NCI-H146 treated with DMSO at 0.1 percent for 48 hours (cell line): Measurements from ENCODE around the gene REPIN1.
"Not testable (repeated sequence)": the region's sequence is repeated elsewhere in the genome, so short reads cannot be mapped to it uniquely, and the experiment has no call there.

ENCODE experiments used
- DNase-seq: peaks from one replicate; lab custom pipeline; 2025; ENCODE audit not compliant: unreplicated experiment; lab: John Stamatoyannopoulos, UW

Gene REPIN1

DNA sequence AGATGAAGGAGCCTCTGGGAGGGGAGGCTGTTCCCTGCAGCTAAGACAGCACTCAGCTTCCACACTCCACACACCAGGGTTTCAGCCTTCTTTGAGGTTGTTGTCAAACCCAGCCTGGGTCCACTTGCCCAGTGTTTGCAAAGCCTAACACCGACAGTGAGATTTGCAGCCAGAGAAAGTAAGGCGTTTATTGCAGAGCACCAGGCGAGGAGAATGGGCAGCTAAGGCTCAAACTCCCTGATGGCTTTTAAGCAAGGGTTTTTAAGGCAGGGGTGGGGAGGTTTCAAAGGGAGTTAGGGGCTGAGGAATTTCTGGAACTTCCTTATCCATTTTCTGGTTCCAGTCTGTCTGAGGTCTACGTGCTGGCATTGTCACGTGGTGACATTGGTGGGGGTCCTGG is 5.8 kb downstream of the REPIN1 start:
- DNase-seq = no peak

DNA sequence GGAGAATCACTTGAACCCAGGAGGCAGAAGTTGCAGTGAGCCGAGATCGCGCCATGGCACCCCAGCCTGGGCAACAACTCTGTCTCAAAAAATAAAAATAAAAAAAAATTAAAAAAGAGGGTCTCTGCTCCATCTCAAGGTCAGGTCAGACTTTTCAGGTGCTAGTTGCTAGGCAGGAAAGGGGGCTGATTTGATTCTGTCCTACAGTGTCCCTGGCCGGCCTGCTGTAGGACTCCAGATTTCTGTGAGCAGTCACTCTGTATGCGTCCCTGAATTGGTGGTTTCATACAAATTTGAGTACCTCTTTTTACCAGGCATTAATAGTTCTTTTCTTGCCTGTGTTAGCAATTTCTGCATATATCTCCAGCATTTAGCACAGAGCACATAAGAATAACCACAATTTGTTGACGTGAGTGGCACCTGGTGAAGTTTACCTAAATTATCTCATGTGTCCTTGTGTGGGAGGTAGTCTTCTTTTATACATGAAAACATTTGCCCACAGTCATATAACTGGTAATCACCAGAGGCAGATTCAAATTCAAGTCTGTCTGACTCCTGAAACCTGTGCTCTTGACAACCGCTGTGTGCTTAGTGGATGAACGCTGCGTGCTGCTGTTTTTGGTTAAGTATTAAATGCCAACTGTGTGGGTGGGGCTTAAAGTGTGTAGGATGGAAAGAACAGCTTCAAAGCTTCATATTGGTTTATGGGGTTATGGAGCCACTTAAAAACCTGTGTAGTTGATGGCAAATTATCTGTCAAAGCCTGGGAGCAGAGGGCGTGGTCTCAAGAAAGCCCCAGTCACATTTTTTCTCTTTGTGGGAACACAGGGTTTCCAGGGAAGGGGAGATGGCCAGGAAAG is 7.3 kb downstream of the REPIN1 start:
- no peak for DNase-seq

DNA sequence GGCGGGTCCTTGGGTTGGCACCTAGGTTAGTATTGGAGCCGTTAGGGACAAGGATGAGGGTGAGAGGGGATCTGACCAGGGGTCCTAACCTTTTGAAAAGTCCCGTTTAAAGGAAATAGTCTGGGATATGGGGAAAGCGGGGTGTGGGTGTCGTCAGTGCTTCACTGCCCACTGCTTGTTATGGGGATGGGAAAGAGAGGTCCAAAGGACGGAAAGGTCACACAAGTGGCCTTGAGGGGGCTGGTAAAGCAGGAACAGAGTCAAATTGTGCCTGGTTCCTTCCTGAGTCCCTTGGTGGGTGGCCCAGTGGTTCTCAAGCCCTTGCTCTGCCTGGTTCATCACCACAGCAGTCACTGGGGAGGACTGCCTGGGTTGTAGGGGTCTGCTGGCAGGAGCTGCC is 7.9 kb downstream of the REPIN1 start:
- no peak for DNase-seq

DNA sequence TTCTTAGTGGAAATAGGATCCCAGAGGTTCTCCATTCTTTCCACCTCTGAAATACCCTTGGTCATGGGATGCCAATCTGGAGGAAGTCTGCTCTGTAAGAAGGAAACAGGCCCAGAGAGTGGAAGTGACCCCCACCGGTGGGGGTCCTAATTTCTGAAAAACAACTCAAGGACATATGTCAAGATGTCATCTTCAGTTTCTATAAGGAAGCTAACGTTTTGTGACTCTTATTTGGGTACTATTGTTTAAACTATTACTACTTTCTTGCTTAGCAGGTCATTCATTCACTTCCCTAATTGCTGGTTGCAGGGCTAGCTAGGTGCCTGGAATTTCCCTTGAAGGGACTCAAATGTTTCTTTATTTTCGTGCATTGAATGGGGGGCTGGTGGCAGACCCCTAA is 8.6 kb downstream of the REPIN1 start:
- no peak for DNase-seq

DNA sequence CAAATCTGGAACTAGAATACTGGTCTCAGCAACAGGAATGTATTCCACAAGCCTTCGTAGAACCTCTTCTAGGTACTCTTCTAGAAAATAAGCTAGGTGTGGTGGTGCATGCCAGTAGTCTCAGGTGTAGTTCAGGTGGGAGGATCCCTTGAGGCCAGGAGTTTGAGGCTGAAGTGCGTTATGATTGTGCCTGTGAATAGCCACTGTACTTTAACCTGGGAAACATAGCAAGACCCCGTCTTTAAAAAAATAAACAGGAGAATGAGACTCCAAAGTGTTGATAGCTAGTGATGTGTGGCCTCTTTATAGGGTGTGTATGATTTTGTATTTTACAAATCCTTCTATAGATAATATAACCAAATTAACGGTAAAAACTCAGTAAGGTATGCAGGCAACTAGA is 9.0 kb downstream of the REPIN1 start:
- no peak for DNase-seq

DNA sequence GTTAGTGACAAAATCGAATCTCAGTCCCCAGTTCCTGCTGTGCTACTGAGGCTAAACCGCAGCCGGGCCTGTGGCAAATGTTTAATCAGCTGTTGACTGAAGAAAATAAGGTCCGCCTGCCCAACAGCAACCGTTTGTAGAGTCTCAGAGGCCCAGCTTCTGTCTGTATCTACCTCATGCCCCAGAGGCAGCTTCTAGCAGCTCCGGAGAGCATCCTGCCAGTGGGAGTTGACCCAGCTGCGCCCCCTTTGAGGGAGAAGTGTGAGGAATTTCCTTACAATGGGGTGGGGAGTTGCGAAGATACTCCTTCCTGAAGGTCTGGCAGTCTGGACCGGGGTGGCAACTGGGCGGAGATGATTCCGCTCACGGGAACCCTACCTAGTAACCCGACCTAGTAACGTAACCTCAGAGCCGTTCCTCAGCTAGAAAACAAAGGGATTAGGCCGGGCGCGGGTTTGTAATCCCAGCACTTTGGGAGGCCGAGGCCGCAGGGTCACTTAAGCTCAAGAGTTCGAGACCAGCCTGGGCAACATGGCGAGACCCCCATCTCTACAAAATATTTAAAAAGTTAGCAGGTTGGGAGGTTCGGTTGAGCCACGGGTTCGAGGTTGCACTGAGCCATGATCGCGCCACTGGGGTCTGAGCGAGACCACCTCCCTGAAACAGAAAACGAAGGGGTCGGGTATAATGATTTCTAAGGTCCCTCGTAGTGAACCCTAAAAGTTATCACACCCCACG is 9.7 kb downstream of the REPIN1 start:
- DNase-seq = peak; percentile 71

DNA sequence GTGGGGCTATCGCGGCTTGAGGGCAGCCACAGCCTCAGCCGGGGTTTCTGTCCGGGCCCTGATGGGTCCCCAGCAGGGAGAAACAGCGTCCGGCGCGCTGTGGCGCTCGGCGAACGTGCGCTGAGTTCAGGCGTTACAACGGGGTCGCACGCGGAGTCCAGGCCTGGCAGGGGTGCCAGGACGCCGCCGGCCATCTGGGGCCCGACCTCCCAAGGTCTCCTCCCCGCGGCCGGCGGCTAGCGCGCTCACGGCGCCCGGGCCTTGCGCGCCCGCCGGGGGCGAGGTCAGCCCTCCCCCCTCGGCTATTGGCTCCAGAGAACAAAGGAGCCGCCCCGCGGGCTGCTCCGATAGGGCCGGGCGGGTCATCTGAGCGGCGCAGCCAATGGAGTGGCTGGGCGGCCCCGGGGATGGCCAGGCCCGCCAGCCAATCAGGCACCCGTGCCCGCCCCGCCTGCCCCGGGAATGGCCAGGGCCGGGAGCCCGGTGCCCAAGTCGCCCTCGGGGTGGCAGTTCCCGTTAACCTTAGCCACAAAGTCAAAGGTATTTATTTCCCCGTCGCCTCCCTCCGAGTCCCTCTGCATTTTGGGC is 10.3 kb downstream of the REPIN1 start, which contains the start of gene ZNF775:
Gene ZNF775, plus strand, starts transcription at position 478 of the 588 bp plus-strand sequence. CDS start 9,141 bp downstream, outside the sequence.
- peak; percentile 90 for DNase-seq

DNA sequence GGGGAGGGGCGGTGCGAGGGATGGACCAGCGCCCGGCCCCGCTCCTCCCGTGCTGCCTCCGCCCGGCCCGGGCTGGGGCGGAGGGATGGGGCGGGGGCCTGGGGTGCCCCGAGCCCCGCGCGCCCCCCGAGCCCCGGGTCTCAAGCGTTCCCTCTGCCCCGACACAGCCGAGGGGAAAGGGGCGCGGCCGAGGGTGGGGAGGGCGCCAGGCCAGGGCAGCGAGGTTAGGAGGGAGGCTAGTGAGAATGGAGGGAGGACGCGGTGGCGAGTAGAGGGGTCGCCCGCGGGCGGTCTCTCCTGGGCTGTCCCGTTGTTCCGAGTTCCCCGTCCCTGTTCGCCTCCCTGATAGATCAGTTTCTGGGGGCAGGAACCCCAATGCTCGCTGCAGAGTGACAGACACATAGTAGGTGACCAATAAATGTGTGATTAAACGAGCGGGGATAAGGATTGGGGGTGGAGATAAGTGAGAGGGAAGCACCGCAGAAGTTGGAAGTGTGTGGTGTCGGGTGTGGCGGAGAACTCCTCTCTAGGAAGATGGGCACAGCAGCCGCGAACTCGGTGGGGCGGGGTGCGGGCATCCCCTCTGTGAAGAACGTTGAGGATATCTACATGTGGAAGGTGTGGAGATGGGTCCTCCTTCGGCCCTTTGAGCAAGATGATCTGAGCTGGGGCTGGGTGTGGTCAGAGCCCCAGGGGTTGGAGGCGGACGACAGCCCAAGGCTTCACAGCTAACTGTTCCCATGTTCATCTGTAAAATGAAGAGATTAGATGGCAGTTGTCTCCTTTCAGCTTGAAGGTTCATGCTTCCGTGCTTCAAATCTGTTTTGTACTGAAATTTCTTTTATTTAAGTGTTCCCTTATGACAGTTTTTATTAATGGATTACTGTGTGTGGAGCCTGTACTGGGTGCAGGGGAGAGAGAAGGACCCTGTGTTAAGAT is 11.1 kb downstream of the REPIN1 start:
- no peak for DNase-seq

DNA sequence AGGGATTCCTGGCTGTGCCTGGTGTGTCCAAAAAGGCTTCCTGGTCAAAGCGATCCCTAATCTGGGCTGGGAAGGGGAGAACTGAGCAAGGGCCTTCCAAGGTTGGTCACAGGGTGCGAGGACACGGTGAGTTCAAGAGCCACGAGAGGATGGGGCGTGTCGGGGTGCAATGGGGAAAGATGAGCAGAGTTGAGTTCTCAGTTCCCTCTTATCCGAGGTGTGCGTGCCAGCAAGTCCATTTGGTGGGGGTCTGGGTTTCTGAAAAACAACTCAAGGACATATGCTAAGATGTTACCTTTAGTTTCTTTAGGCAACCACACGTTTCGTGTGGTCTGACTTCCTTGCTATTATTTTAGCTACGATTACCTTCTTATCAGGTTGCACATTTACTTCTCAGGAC is 11.8 kb downstream of the REPIN1 start:
- no peak for DNase-seq

DNA sequence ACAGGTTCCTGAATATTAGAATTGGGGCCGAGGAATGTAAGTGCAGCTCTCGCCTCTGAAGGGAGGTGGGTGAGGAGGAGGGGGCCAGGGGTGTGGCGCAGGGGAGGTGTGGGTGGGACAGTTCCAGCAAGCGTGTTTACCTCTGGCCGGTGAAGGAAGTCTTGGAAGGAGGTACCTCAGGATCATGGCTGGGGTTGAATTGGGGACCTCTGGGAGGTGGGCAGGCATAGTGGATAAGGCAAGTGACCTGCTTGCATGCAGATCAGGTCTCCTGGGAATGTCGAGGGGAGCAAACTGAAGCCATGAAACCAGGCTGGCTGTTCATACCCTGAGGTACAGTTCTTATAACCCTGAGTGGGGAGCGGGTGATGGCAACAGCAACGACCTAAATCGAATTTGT is 12.5 kb downstream of the REPIN1 start:
- no peak for DNase-seq

DNA sequence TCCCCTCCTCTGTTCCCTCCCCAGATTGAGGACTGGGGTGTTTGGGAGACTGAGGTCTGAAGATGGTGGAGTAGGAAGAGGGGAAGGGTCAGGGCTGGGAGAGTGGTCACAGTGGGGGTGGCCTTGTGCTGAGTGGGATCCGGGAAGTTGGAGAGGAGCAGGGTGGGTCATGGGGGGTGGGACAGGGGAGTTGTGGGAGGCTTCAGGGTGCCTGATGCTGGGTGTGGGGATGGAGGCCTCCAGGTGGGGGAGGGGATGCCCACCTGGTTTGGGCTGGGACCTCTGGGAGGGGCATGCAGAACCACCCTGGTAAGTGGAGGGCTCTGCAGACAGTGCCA is 13.1 kb downstream of the REPIN1 start:
- no peak for DNase-seq

DNA sequence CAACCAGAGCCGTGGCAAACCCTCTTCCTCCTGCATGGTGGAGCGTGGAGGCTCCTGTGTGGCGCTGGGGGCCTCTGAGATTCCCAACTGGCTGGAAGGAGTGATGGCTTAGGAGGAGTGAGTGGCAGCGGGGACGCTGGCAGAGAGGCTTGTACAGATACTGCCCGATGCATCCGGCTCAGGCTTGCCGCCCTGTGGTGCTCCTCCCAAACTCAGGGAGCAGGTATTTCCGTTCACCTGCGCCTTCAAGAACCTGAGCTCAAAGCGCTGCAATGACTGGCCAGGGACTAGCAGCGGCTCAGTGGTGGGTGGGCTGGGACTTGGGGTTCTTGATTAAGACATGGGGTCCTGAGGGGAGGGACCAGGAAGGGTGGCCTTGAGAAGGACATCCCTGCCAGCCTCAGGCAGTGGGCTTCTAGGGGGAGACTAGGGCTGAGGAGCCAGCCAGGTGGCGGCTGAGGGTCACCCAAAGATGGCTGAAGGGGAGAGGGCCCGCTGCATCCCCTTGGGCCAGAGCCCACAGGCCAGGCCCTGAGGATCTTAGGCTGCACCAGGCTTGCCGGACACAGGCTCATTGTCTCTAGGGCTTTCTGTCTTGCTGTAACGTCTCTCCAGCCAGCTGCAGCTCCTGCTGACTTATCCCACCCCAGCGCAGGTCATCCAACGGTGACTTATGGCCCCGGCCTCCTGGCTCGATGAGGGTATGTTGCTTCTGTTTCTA is 13.7 kb downstream of the REPIN1 start:
- no peak for DNase-seq

DNA sequence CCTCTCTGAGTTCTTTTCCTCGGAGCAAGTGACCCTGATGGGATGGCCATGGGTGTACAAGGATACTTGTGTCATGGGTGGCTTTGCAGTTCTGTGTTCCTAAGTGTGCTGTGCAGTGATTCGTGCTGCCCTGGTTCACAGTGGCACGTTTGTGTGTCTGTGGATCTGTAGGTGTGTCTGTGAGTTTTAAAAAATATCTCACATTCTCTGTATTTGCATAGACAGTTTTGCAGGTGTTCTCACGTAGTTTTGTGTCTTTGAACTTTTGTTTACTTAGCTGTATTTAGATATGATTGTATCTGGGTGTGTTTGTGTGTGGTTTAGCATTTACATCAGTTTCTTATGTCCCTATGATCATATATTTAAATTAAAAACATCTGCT is 14.2 kb downstream of the REPIN1 start:
- peak; percentile 6 for DNase-seq

DNA sequence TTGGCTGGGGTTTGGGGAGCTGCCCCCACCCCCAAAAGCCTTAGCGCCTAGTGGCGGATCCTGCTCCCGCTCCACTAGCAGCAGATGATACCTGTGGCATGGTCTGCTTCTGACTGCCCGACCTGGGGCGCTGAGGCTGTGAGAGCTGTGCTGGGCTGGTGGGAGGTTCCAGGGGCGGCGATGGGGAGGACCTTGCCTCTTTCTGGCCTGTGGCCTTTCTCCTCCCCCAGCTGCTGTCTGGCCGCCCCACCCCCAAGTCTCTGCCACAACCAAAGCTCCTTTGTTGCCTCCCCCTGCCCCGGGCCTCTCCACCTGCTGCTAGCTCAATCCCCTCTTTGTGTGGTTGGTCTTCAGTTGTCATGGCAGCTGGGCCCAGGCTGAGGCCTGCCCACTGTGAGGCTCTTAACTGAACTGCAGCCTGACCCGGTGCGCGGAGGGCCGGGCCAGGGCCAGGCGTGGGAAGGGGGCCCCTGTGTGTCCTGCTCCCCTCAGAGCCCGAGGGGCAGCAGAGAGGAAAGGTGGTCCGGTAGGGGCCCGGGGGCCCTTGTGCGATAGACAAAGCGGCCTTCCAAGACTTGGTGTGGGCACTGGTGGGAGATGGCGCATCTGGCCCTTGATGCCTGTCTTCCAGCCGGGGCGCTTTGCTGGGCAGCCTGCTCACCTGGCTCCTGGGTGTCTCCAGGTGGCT is 15.2 kb downstream of the REPIN1 start:
- peak; percentile 99 for DNase-seq

DNA sequence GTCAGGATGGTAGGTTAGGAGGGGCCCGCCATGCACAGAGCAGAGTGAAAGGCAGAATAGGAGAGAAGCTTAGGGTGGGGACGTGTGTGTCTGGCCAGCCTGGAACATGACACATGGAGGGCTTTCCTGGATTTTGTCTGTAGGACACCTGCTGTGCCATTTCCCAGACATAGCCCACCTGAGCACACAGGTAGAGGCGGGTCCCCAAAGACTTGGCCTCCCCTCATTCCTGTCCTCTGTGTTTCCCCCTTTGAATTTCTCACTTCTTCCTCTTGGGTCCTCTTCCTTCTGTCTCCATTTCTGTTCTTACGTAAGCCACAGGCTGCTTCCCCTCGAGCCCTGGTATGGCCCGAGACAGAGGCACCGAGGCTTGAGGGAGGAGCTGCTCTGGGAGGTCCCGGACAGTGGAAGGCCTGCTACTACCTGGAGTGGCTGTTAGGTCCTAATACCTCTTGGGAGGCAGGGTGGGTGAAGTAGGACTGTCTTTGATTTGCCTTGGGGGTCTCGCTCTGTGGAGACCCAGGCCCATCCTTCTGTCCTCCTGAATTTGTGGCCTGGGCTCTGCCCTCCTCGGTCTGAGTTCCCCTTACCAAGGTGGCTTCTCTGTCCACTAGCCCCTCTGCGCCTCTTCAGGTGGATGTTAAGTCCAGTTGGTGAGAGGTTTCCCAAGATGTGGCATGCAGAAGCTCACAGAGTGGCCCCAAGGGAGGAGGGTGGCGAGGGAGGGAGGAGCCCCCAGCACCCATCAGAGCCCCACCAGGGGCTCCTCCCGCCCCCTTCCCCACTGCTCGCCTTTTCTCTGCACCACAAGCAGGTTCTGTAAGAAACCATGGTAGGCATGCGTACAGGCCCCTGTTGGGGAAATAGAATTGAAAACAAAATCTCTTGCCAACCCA is 16.0 kb downstream of the REPIN1 start:
- no peak for DNase-seq

DNA sequence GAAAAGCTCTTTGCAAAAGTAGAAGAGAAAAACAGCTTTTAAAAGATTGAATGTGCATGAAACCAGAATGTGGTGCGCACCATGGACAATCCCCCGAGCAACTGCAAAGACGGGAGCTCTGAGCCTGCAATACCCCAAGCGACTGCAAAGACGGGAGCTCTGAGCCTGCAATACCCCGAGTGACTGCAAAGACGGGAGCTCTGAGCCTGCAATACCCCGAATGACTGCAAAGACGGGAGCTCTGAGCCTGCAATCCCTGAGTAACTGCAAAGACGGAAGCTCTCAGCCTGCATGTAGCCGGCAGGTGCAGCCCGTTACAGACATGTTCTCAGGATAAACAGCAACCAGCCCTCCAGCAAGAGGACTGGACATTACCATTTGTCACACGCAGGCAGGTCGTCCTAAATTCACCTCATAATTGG is 16.7 kb downstream of the REPIN1 start:
- peak; percentile 50 for DNase-seq

DNA sequence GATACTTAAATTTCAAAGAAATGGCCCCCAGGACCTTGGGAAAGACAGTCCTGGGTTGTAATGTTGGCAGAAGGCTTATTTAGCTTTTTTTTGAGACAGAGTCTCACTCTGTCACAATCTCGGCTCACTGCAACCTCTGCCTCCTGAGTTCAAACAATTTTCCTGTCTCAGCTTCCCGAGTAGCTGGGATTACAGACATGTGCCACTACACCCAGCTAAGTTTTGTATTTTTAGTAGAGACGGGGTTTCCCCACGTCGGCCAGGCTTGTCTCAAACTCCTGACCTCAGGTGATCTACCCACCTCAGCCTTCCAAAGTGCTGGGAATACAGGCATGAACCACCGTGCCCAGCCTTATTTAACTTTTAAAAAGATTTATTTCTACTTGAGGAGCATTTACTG is 17.3 kb downstream of the REPIN1 start:
- DNase-seq = not testable (repeated sequence)

DNA sequence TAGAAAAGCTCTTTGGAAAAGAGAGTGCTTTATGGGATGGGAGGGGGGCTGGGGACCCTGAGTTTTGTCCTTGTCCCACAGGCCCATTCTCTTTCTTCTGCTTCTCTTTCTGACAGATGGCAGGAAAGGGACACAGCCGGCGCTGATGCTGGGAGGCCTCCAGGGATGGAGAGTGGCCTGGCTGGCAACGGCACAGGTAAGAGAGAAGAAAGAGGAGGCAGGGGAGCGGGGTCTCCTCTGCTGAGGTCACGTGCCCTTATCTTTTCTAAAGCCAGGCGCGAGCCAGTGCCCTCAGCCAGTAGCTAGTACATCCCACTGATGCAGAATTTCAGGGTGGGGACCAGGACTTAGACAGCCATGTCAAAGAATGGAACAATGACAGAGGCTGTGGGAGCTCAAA is 19.7 kb downstream of the REPIN1 start:
- no peak for DNase-seq
